ENCODE results near the gene FDXACB1. TPM values are rescaled to one million over a fixed set of nuclear protein-coding genes. Genes with fewer than 3 reads are reported as not detected.

The FDXACB1 gene
- total RNA-seq, 6 experiments from 2014 or later: 1.4 to 2.4 (median 2.0) TPM

GRCh38 chr11:111917788-111918187, 38.8 kb upstream of the FDXACB1 start:
- H3K27ac Mint-ChIP-seq: no peak overlapping the region
- H3K4me3 Mint-ChIP-seq: no peak overlapping the region
- TF ChIP-seq CTCF (IDR thresholded peaks at IDR 0.05): no peak
- no peaks in the 10 kb centered on the region for H3K9me3 Mint-ChIP-seq
- H3K4me1 Mint-ChIP-seq (ENCODE audit: low read depth): peaks cover 29% of the 10 kb centered on the region
- DNase-seq: no peak
- H3K36me3 Mint-ChIP-seq (ENCODE audit: low read depth): no peaks in the 10 kb centered on the region
- peaks cover 3% of the 10 kb centered on the region for H3K27me3 Mint-ChIP-seq (ENCODE audit: insufficient read depth)

GRCh38 chr11:111917312-111917711, 38.3 kb upstream of the FDXACB1 start:
- H3K27me3 Mint-ChIP-seq (ENCODE audit: insufficient read depth): peaks cover 3% of the 10 kb centered on the region
- H3K27ac Mint-ChIP-seq: no peak overlapping the region
- H3K4me1 Mint-ChIP-seq (ENCODE audit: low read depth): peaks cover 28% of the 10 kb centered on the region
- TF ChIP-seq CTCF (IDR thresholded peaks at IDR 0.05): no peak
- no peaks in the 10 kb centered on the region for H3K36me3 Mint-ChIP-seq (ENCODE audit: low read depth)
- H3K4me3 Mint-ChIP-seq: no peak overlapping the region
- DNase-seq: no peak
- no peaks in the 10 kb centered on the region for H3K9me3 Mint-ChIP-seq

GRCh38 chr11:111916768-111917167, 37.8 kb upstream of the FDXACB1 start:
- no peak for DNase-seq
- H3K4me3 Mint-ChIP-seq: no peak overlapping the region
- no peaks in the 10 kb centered on the region for H3K9me3 Mint-ChIP-seq
- H3K36me3 Mint-ChIP-seq (ENCODE audit: low read depth): no peaks in the 10 kb centered on the region
- H3K27me3 Mint-ChIP-seq (ENCODE audit: insufficient read depth): peaks cover 3% of the 10 kb centered on the region
- no peak overlapping the region for H3K27ac Mint-ChIP-seq
- no peak for TF ChIP-seq CTCF (IDR thresholded peaks at IDR 0.05)
- H3K4me1 Mint-ChIP-seq (ENCODE audit: low read depth): peaks cover 30% of the 10 kb centered on the region

- peak; percentile 75 for DNase-seq
- Mint-ChIP-seq H3K4me1 (ENCODE audit: low read depth) (peaks cover 36% of the 10 kb centered on the region), H3K4me3 (peak overlapping the region; percentile 81), H3K36me3 (ENCODE audit: low read depth) (no peaks in the 10 kb centered on the region), H3K27me3 (ENCODE audit: insufficient read depth) (peaks cover 5% of the 10 kb centered on the region), H3K27ac (peak overlapping the region; percentile 90), H3K9me3 (no peaks in the 10 kb centered on the region)
- TF ChIP-seq CTCF (IDR thresholded peaks at IDR 0.05): no peak
Measured at GRCh38 chr11:111913997-111914396, 35.0 kb upstream of the FDXACB1 start.

- DNase-seq: no peak
- TF ChIP-seq CTCF (IDR thresholded peaks at IDR 0.05): no peak
- H3K4me3 Mint-ChIP-seq: peak overlapping the region; percentile 81
- peaks cover 5% of the 10 kb centered on the region; the same call in 1 of the 2 replicates for H3K36me3 Mint-ChIP-seq (ENCODE audit: low read depth)
- peak overlapping the region; percentile 90 for H3K27ac Mint-ChIP-seq
- H3K9me3 Mint-ChIP-seq: no peaks in the 10 kb centered on the region
- peaks cover 36% of the 10 kb centered on the region for H3K4me1 Mint-ChIP-seq (ENCODE audit: low read depth)
- peaks cover 5% of the 10 kb centered on the region for H3K27me3 Mint-ChIP-seq (ENCODE audit: insufficient read depth)
Measured at GRCh38 chr11:111913031-111913861, 34.3 kb upstream of the FDXACB1 start.
